GM19395 (cell line): Measurements from ENCODE around the gene CNTN4.
A peak's percentile ranks its signal among the peaks of the same experiment; 100 is the strongest.
"Not testable (repeated sequence)": the region's sequence is repeated elsewhere in the genome, so short reads cannot be mapped to it uniquely, and the experiment has no call there.

Experiments
- ATAC-seq: cut with Tn5 transposase; IDR thresholded peaks from one replicate; pipeline ENCODE4 v1.9.1; 2021; ENCODE audit warnings: mild to moderate bottlenecking, moderate library complexity; ENCODE audit not compliant: unreplicated experiment

The CNTN4 gene

DNA sequence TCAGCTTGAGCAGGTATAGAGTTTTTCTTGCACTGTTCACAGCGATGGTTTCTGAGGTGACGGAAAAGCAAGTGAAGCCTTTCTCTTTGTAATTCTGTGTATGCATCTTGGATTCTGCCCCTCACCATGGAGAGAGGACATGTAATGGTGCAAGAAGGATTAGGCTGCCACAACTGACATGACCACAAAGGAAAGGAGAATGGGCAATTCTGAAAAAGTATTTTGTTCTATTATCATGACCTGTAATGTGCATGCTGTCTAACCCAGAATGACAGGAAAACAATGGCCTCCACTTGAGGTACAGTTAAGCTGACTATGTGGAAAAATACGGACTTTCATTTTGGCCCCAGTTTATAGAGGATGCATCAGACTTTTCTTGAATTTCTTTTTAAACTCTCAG, 784.6 kb downstream of the CNTN4 start:
- no peak for ATAC-seq

DNA sequence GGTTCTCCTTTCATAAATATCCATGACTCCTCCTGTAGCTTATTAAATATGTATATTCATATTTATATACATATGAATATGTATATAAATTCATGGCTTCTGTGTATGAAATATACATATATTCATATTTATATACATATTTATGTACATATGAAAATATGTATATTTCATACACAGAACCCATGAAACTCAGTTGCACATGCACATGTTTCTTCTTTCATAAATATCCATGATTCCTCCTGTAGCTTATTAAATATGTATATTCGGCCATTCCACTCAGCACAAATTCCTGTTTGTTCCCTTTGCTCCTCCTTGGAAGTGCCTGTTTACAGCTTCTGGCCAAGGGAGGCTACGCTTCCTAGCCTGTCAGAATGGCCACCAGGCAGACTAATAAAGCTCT, 789.9 kb downstream of the CNTN4 start:
- ATAC-seq = no peak

DNA sequence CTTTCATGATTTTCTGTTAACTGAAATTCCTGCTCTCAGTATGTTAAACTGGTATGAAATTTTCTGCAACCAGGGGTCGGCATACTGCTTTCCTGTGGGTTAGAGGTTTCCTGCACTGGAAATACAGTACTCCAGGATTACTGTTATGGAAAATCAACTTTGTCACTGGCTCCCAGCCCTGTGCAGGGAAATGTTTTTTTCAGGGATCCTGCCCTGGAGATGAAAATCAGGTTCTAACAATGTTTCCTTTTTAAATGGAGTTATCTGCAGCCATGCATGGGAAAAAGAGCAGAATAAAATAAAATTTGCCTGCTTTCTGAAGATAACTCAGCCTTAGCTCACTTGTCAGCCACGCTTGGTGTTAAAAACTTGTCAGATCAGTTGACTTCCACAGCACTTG, 791.1 kb downstream of the CNTN4 start:
- no peak for ATAC-seq

DNA sequence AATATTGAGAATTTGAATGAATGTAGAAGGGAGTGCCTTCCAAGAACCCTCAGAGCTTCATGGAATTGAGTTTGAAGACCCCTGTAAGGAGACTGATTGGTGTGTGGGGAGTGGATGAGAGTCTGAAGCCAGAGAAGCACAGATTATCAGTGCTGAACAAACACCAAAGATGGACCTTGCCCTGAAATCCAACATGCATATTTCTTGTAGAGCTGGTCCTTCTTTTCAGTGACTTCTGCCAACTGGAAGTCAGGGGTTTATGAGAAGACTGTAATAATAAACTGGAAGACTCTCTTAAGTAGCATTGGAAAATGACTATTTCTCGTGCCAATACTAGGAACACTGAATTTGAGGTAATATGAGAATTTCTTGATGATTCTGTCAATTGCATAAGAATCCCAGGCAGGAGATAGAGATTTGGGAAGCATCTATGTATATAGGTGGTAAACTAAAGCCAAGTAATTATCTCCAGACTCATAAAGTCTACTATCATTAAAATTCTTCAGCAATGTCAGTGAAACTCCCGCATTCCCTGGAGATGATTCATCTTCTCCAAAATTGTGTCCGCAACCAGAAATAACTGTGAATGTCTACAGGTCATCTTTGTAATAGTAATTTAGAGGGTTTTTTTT, 797.8 kb downstream of the CNTN4 start:
- no peak for ATAC-seq

DNA sequence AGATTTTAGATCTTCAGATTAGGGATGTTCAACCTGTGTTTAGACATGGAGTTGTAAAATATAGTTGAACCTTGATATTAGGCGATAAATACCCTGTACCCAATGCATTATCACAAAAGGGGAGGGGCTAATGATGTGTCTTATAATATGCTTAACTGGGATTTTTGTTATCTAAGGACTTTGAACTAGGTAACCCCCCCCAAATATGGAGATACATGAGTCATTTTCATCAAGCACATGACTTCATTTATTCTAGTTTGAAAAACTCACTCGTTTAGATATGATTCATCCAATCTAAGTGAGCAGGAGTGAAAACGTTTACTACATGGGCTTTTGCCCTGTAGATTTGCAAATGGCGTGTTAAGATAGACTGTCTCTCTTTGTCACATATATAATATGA, 799.2 kb downstream of the CNTN4 start:
- no peak for ATAC-seq

DNA sequence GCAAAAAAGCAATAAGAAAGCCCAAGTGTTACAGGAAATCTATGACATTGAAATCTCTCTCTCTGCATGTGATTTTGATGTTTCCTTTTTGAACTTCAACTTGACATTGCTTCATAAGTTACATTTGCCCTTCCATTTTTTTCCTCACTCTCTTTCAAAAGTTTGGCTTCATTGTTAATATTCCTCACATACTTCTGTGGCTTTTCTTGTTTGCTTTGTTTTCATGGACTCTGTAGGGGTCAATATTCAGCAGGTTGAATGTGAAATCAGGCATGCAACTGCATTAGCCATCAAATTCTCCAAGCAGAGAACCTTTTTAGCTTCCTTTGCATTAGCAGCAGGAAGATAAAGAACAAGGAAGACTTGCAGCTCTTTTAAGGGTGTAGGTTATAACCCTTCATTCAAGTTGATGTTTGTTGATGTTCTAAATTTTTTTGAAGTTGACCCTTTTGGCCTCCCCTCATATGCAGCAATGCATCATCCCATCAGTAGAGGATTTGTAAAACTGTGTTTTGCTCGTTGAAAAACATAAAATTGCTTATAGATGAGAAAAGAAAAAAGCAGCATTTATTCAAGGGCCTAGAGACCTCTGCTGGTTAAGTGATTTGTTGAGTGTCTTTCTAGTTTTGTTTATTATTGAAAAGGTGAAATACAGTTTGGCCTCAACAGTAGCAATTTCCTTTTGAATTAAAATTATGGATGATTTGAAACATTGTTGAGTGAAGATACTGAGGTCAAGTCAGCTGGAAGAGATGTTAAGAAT, 800.1 kb downstream of the CNTN4 start:
- ATAC-seq = no peak

DNA sequence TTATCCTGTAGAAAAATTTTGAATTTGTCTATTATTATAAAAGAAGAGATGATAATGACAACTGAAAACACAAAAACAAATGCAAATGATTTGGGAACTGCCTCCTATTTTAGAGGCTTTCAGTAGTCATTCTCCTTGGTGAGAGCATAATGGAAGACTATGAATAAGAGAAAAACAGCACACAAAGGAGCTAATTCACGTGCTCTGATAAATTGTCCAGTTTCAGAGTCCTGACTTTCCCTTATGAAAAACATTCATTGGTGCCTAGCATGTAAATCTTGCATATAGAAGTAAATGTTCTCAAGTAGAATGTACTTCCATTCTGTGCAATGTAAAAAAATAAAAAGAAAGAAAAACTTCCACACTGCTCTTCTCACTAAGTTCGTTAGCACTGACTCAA, 805.4 kb downstream of the CNTN4 start:
- no peak for ATAC-seq

DNA sequence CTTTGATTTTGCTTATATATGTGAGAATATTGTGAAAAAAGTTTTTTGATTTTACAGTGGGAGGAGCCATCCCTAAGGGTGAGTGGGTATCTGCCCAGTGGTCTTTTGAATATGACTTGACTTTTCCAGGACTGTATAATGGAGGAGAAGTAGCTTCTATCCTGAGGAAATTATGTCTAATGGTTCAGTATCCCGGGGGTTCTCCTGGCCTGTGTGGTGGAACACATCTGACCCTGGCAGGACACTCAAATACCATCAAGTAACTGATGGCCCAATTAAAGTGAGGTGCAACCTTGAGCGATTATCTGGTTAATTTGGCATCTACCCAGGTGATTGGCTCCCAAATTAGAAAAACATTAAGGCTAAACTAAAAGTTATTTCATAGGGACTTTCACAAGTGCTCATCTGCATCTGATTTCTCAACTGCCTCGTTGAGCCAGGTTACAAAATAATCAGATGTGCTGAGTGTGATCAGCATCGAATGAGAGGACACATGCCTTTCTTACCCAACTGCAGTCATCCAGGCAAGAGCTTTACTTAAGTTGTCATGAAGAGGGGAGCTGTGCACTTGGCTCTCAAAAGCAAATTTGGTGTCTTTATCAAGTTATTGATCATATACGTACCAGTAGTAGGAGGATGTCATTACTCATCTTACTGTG, 810.2 kb downstream of the CNTN4 start:
- ATAC-seq = no peak

DNA sequence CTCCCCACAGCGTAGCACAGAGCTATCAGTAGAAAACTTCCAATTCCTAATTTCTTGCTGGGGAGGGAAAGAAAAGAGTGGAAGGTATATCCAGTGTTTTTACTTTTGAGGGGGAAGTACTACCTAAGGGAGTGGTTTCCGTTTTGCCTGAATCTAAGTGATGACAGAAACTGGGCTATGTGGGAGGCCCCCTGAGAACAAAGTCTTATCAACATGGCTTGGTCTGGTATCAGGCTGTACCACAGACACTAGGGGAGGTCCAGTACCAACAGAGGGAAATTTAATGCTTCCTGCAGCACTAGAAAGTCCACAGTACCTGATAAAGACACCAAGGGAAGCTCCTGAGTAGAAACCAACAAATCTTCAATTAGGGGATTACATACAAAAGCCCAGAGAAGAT, 812.3 kb downstream of the CNTN4 start:
- ATAC-seq = no peak

DNA sequence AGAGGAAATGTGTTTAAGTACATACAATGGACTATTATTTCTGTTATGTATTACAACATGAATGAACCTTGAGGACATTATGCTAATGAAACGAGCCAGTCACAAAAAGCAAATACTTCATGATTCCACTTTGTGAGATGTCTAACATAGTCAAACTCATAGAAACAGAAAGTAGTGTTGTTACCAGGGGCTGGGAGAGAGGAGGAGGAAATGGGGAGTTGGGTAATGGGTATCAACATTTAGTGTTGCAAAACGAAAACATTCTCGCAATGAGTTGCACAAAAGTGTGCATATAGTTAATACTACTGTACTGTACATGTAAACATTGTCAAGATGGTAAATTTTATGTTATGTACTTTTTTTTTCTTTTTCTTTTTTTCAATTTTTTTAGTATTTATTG, 817.2 kb downstream of the CNTN4 start:
- no peak for ATAC-seq

DNA sequence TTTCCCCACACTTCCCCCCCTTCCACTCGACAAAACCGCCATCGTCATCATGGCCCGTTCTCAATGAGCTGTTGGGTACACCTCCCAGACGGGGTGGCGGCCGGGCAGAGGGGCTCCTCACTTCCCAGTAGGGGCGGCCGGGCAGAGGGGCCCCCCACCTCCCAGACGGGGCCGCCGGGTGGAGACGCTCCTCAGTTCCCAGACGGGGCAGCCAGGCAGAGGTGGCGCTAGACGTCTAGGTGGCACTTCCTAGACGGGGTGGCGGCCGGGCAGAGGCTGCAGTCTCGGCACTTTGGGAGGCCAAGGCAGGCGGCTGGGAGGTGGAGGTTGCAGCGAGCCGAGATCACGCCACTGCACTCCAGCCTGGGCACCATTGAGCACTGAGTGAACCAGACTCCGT, 818.0 kb downstream of the CNTN4 start:
- not testable (repeated sequence) for ATAC-seq

DNA sequence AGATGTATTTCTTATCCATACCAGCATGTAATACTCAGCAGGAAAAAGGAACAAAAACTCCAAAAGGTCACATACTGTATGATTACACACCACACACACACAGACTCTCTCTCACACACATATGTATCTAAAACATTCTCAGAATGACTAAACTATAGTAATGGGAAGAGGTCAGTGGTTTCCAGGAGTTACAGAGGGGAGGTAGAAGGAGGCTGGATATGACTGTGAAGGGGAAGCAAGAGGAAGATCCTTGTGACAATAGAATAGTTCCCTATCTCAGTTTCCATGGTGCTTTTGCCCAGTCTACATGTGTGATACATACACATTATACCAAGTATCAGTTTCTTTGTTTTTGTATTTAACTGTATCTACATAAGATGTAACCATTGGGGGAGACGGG, 821.4 kb downstream of the CNTN4 start:
- peak; percentile 73 for ATAC-seq

DNA sequence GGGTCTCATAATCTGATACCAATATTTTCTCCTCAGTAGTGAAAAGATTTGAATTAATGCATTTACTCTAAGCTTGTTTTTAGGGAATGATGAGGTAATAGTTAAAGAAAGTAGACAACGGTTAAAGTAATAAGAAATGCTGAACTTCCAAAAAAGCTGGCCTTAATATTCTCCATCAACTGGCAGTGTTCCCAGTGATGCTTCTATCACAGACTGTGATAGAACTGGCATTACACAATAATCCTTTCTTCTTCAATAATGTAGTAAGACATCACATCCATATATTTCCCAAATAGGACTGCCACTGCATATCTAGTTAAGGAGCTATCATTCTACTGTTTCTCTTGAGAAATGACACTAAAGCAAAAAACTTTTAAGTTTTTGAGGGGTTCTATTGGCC, 822.8 kb downstream of the CNTN4 start:
- ATAC-seq = no peak

DNA sequence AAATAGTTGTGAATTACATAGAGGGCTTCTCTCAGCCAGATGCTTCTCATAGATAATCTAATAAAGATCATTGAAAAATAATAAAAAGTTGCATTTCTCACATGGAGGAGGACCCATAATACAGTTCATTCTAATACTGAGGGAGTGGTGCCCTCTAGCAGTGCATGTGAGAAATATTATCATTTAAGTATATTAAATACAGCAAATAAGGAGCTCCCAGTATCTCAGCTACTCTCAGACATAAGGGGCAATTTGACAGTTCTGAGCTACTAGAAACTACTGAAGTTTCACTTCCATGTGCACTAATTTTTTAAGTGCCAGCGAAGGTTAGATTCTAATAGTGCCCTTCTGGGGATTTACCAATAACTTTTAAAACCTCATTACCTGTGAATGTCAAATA, 823.2 kb downstream of the CNTN4 start:
- peak; percentile 71 for ATAC-seq

DNA sequence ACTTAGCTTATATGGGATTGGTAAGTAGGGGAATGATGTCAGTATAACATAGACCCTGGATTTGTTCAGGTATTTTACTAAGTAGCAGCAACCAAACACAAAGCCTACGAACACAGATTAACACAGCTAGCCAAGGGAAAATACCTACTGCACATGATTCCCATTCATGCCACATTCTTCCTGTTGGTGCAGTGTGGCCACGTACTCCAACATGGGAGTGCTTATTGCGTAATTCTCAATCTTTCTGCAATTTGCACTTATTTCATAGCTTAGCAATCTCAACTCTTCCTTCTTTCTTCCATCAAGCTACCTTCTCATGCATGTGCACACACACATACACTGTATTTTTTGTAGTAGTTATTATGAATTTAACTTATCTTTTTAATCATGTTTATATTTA, 824.7 kb downstream of the CNTN4 start:
- no peak for ATAC-seq

DNA sequence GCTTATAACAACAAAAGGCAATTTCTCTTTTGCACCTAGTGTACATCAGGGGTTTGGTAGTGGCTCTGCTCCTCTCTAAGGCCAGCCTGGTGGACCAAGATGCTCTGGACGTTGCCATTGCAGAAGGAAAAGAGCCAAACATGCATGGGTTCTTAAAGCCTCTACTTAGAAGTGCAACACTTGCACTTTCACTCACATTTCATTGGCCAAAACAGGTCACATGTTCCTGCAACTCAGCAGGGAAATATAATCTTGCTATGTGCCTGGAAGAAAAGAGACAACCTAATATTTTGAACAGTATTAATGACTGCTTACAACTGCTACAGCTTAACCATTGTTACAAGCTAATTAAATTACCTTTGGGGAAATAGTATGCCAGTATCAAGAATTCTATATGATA, 828.6 kb downstream of the CNTN4 start:
- ATAC-seq = no peak

DNA sequence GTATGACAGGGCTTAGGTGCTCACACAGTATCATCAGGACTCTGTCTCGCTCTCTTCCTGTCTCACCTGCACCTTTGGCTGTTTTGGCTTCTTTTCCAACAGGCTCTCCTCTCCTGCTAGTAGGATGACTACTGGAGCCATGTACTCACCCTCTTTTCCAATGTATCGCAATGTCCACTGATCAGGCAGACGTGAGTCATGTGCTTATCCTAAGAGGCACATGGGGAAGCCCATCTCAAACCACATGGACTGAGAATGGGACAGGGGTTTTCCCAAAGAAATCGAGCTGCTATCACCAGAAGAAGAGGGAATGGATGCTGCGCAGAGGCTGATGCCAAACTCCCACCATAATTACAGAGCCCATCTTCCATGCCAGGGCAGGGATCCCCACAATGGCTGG, 830.9 kb downstream of the CNTN4 start:
- ATAC-seq = no peak

DNA sequence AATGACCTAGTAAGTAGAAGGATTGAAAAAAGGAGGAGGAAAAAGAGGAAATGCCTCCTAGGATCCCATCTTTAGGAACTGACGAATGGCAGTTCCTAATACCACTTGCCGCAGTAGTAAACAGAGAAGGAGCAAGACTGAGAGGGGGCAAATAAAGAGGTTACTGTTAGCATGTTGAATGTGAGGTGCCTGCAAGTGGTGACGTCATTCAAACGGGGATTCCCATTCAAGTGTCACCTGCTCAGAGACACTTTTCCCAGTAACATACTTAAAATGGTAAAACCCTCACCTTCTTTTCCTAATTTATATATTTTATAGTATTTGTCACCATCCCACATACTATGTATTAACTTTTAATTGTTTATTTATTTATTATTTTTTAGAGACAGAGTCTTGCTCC, 832.6 kb downstream of the CNTN4 start:
- ATAC-seq = no peak

DNA sequence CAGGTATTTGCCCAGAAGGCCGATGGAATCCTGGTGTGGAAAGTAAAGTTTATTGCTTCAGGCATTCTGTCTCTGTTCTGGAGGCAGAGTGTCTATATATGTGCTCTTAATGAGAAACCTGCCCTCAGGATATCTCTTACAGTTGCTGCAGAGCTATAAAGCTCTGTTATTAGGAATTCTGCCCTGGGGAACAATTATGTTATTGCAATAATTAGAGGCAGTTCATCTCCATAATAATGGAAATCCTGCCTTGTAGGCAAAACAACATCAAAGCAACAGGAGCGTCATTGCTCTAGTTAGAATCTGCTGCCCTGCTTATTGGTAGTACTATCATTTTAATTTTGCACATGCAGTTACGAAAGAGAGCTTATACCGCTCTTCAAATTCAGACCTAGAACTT, 835.9 kb downstream of the CNTN4 start:
- no peak for ATAC-seq

DNA sequence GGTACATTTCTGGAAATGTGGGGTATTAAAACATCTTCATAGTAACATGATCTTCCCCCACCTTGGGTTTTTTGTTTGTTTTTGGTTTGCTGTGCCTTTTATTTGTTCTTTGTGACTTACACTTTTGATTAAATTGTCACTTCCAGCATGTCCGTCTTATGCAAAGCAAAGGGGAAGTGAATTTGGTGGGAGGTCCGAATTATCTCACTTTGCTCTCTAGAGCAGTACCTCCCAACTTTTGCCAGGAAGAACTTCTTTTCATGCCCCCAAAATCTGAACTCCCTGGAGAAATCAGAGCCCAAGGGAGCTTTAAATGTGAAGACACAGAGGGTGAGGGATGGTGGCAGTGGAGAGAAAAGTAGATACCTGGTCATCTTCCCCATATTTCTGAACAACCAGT, 838.4 kb downstream of the CNTN4 start:
- ATAC-seq = no peak

DNA sequence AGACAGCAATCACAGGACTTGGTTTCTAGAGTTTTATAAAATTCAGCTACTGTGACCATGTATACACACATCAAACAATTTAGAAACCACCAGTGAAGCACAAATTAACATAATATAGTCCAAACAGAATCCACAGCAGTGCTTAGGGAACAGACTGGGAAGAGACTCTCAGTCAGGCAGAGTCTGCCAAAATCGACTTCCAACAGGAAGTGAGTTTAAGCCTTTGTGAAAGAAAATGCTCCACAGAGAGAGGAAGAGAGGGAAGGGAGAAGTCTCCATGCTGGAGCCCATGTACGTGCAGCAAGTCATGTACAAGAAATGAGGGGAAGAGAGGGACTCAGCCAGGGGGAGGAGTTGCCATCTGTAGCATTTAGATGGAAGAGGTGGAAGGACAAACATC, 838.9 kb downstream of the CNTN4 start:
- ATAC-seq = no peak

DNA sequence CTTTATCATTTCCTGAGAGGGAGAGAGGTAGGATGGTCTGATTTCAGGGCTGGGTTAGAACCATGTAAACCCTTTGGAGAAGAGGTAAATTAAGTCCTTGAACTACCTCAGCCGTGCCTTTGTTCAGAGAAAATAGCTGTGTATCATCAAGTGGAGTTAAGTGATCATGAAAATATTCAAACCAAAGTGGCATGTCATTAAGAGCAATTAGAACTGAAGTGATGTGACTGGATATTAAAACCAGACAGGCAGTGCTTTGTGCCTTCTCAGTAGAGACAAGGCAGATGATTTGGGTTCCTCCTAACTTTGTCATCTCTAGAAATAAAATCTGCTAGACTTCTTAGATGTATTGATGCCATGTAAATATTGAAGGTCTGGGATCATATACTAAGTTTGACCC, 840.0 kb downstream of the CNTN4 start:
- ATAC-seq = no peak
